HG03139 (cell line): ENCODE results near the gene SENP6.
"Not testable (repeated sequence)": the region's sequence is repeated elsewhere in the genome, so short reads cannot be mapped to it uniquely, and the experiment has no call there.

Experiments
- ATAC-seq: cut with Tn5 transposase; IDR thresholded peaks from one replicate; pipeline ENCODE4 v1.9.1; 2021; ENCODE audit not compliant: unreplicated experiment

SENP6 gene

GRCh38 chr6:75642311-75642710 lies 40.6 kb downstream of the SENP6 start:
- no peak for ATAC-seq

DNA sequence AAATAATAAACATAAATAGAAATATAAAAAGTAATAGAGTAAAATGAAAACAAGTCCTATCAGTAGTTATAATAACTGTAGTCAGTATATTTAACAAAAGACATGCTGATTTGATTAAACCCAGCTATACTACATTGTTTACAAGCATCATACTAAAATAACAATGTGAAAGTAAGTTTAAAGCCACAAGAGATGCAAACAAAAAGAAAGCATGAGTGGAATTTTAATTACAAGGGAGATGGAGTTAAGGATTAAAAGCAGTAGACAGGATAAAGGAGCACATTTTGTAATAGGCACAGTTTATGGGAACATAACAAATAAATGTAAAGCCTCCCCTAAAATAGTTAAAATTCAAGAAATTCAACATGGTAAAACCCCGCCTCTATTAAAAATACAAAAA lies 41.5 kb downstream of the SENP6 start:
- no peak for ATAC-seq

DNA sequence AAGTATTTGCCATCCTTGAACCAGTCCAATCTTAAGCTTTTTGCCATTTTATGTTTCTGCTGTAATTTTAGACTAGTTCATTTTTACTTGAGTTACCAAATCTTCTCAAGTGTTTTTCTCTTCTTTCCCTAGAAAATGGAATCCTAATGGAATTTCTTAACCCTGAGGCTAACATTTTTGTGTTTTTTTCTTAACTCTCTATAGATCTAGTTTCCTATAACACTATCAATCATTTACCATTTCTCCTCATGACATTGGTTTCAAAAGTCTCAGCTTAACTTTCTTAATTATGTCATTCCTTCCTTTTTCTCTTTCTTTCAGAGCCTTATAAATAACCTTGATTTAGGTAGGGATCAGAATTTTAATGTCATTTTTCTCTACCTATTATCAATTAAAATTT lies 54.8 kb downstream of the SENP6 start:
- ATAC-seq, result peak; percentile 62

GRCh38 chr6:75657327-75657726 lies 55.6 kb downstream of the SENP6 start:
- ATAC-seq, result no peak

- ATAC-seq, result no peak
These were observed 64.9 kb downstream of the SENP6 start for GRCh38 chr6:75666592-75666991.

GRCh38 chr6:75673884-75674283 lies 72.2 kb downstream of the SENP6 start:
- no peak for ATAC-seq

- ATAC-seq, result no peak
These were observed 74.7 kb downstream of the SENP6 start for GRCh38 chr6:75676377-75676776.

DNA sequence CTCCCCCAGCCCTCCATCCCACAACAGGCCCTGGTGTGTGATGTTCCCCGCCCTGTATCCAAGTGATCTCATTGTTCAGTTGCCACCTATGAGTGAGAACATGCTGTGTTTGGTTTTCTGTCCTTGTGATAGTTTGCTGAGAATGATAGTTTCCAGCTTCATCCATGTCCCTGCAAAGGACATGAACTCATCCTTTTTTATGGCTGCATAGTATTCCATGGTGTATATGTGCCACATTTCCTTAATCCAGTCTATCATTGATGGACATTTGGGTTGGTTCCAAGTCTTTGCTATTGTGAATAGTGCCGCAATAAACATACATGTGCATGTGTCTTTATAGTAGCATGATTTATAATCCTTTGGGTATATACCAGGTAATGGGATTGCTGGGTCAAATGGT lies 80.9 kb downstream of the SENP6 start:
- not testable (repeated sequence) for ATAC-seq

GRCh38 chr6:75683005-75683404 lies 81.3 kb downstream of the SENP6 start:
- ATAC-seq, result not testable (repeated sequence)

DNA sequence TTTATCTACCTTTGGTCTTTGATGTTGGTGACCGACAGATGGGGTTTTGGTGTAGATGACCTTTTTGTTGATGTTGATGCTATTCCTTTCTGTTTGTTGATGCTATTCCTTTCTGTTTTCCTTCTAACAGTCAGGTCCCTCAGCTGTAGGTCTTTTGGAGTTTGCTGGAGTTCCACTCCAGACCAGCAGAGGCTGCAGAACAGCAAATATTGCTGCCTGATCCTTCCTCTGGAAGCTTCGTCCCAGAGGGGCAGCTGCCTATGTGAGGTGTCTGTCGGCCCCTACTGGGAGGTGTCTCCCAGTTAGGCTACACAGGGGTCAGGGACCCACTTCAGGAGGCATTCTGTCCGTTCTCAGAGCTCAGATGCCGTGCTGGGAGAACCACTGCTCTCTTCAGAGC lies 85.9 kb downstream of the SENP6 start:
- not testable (repeated sequence) for ATAC-seq

- ATAC-seq, result not testable (repeated sequence)
These were observed 86.3 kb downstream of the SENP6 start for GRCh38 chr6:75687937-75688336.

GRCh38 chr6:75689576-75689975 lies 87.9 kb downstream of the SENP6 start:
- ATAC-seq, result no peak

GRCh38 chr6:75691012-75691411 lies 89.3 kb downstream of the SENP6 start:
- ATAC-seq, result no peak

DNA sequence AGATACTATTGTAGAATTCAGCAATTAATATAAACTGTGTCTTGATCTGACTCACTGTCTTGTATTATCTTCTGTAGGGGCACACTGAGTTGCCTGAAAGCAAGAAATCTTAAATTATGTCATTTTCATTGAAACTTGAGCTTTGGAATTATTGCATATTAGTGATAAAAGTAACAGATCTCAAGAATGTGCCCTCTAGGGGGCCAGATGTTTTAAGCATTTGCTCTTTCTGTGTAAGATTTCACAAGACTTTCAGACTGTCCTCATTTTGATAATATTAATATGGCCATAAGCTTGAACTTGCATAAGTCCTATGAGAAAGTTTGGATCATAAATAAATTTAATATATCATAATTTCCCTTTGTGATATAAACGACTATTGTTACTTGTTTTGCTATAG lies 91.9 kb downstream of the SENP6 start:
- no peak for ATAC-seq

- no peak for ATAC-seq
These were observed 92.7 kb downstream of the SENP6 start for GRCh38 chr6:75694406-75694805.

- ATAC-seq, result not testable (repeated sequence)
These were observed 106.7 kb downstream of the SENP6 start for GRCh38 chr6:75708334-75708733.

GRCh38 chr6:75711173-75711572 lies 109.5 kb downstream of the SENP6 start:
- no peak for ATAC-seq

- no peak for ATAC-seq
These were observed 117.5 kb downstream of the SENP6 start for GRCh38 chr6:75719133-75719532.

DNA sequence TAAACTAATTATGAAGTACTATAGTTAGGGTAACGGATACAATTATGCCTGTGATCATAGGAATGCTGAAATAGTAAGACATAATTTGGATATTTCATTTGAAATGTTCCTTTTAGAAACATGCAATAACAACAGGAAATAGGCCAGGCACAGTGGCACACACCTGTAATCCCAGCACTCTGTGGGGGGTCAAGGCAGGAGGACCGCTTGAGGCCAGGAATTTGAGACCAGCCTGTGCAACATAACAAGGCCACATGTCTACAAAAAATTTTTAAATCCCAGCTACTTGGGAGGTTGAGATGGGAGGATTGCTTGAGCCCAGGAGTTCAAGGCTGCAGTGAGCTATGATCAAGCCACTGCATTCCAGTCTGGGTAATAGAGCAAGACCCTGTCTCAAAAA lies 121.7 kb downstream of the SENP6 start:
- ATAC-seq, result no peak

DNA sequence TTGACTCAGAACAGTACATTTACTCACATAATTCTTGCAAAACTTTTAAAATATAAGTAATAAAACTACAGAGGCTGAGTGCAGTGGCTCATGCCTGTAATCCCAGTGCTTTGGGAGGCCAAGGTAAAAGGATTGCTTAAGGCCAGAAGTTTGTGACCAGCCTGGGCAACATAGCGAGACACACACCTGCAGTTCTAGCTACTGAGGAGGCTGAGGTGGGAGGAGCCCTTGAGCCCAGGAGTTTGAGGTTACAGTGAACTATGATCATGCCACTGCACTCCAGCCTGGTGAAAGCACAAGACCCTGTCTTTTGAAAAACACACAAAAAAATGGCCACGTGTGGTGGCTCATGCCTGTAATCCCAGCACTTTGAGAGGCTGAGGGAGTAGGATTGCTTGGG lies 125.5 kb downstream of the SENP6 start:
- no peak for ATAC-seq

DNA sequence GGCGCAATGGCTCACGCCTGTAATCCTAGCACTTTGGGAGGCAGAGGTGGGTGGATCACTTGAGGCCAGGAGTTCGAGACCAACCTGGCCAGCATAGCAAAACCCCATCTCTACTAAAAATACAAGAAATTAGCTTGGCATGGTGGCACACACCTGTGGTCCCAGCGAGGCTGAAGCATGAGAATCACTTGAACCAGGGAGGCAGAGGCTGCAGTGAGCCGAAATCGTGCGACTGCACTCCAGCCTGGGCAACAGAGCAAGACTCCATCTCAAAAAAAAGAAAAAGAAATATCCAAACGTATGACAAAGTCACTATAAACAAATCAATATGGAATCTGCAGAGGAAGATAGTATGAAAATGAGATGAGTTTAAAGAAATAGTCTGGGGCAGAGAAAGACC lies 129.3 kb downstream of the SENP6 start:
- not testable (repeated sequence) for ATAC-seq

DNA sequence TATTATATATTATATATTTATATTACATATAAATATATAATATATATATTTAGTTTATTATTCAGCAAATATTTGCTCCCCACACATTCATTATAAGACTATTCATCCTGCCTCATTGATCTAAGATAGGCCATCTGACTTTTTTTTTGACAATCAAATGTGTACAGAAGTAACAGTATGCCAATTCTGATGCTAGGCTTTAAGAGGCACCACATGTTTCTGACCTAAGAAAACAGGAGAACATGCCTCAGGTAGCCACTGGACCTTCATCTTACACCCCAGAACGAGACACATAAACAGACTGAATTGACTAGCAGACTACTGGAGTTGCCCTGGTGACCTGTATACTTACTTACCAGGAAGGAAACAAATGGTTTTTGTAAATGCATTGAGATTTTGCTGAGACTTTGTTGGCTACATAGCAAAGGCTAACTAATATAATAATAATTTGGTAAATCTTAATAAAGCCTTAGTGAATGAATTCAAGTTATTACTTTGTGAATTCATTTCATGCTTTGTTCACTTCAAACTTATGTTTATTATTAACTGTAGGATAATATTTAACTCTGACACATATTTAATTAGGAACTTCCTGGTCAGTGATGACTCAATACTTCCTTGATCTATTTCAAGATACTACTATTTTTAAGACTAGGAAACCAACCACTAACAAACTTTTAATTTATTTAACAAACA lies 134.0 kb downstream of the SENP6 start:
- ATAC-seq, result peak; percentile 85

DNA sequence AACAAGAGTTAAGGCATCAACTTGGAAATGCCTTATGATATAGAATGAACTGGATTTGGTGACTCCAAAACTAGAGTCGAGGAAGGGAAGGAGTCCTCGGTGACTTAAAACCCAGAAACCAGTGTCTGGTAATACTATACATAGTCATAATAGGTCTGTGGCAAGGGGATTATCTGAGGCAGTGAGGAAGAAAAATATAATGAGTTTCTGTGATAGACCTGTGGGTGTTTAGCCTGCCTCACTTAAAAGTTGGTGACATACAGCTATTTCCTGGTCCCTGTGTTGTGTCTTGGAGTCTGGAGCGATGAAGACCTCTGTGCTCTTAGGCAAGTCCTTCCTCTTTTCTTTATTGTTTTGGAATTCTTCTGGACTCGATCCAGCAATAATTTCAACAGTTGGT lies 142.3 kb downstream of the SENP6 start:
- no peak for ATAC-seq
